NB4 (cell line): ENCODE results near the gene PDZK1IP1.

ENCODE experiments used
- DNase-seq: peaks from one replicate; pipeline ENCODE4 v3.0.0; 2010; ENCODE audit warnings: low read depth
- H3K4me3 ChIP-seq: one replicate; pipeline ENCODE4 v1.5.1; 2011; ENCODE audit warnings: mild to moderate bottlenecking, low read depth, low read length, moderate library complexity
- MYC ChIP-seq: IDR thresholded peaks from 2 replicates; pipeline ENCODE4 v1.6.1; 2011; ENCODE audit warnings: low read depth, low read length
- POLR2A ChIP-seq: IDR thresholded peaks from 2 replicates; pipeline ENCODE4 v1.6.1; 2011; ENCODE audit warnings: mild to moderate bottlenecking; ENCODE audit not compliant: insufficient read length; ENCODE audit errors: extremely low read depth
- TF ChIP-seq, protein P1 (sequence below): IDR thresholded peaks from 2 replicates; pipeline ENCODE4 v1.6.1; 2011; ENCODE audit warnings: low read depth, low read length
- TF ChIP-seq, protein P2 (sequence below): IDR thresholded peaks from one replicate; pipeline ENCODE4 v1.5.1; 2012; ENCODE audit warnings: low read depth, low read length

The PDZK1IP1 gene

DNA sequence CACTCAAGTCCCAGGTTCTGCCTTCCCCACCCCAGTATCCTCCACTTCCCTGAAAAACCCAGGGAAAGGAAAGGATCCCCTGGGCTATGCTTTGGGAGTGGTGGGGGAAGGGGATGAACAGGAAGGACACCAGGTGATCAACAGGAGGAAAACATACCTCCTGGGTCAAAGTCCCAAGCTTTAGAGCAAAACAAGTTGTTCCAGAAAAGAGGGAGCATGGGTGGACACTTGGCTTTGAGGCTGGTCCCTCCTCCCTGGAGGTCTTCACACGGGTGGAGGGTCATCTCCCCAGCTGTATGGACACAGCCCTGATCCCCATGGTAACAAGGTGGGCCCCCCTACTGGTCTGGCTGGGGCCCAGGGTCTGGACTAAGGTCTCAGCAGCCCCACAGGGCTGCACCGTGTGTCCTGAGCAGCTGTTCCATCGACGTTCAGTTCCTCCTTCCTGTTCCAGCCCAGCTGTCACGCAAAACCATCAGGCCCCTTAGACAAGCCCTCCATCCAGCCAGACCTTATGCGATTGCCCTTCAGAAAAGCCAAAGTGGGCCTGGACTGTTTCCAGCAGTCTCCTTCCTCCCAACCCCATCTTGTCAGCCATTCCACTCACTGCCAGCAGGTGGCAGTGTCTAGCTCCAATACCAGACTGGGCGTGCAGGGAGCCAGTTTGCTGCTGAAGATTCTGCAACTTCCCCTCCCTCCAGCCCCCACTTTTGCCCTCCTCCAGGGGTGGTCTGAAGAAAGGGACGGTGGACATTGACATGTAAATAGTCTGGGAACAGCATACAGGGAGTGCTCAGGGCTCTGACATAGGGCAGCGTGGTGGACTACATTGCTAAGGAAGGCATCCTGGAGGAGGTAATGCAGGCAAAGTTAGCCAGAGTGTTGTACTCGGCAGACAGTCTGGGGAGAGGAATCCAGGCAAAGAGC lies 2.9 kb upstream of the PDZK1IP1 start:
- peak; percentile 76 for DNase-seq
- H3K4me3 ChIP-seq: no peak overlapping the region
- TF ChIP-seq, protein P1, sequence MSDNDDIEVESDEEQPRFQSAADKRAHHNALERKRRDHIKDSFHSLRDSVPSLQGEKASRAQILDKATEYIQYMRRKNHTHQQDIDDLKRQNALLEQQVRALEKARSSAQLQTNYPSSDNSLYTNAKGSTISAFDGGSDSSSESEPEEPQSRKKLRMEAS: no peak
- TF ChIP-seq POLR2A: no peak
- TF ChIP-seq, protein P2, sequence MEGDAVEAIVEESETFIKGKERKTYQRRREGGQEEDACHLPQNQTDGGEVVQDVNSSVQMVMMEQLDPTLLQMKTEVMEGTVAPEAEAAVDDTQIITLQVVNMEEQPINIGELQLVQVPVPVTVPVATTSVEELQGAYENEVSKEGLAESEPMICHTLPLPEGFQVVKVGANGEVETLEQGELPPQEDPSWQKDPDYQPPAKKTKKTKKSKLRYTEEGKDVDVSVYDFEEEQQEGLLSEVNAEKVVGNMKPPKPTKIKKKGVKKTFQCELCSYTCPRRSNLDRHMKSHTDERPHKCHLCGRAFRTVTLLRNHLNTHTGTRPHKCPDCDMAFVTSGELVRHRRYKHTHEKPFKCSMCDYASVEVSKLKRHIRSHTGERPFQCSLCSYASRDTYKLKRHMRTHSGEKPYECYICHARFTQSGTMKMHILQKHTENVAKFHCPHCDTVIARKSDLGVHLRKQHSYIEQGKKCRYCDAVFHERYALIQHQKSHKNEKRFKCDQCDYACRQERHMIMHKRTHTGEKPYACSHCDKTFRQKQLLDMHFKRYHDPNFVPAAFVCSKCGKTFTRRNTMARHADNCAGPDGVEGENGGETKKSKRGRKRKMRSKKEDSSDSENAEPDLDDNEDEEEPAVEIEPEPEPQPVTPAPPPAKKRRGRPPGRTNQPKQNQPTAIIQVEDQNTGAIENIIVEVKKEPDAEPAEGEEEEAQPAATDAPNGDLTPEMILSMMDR: peak; percentile 96
- TF ChIP-seq MYC: no peak

DNA sequence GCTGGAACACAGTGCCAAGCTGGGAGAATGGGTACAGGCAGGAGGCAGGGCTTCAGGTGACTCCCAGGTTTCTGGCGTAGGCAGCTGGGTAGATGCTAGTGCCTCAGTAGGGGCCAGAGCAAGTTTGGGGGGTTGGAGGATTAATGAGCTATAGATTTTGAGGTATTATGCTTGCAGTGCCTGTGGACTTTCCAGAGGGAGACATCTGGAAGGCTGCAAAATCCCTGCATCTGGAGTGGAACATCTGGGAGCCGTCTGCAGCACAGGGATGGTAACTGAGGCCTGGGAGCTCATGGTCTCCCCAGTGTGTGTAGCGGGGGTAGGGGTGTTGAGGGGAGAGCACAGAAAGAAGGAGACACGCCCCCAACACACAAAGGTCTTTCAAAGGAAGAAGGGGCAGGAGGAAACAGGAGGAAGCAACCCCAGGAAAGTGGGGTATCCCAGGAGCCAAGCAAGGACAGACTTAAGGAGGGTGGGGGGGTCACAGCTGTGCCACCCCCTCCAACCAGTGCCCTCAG lies 2.2 kb upstream of the PDZK1IP1 start:
- DNase-seq: no peak
- TF ChIP-seq, protein P2: no peak

DNA sequence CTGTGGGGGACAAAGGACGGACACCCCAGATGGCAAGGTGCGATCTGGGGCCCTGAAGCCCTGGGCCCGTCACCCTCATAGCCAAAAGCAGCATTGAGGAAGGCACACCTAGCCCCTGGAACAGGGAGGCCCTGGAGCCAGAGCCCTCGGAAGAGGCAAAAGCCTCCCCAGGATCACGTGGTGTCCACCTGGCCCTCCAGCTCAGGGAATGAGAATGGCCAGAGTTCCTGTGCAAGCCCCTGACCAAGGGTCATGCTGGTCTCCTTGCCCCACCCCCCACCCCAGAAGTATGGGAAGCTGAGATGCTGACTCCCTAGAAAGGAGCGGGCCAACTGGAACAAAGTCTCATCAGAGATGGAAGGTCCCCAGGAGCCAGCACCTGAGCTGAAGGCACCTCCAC lies 1.0 kb upstream of the PDZK1IP1 start:
- no peak overlapping the region for H3K4me3 ChIP-seq
- no peak for DNase-seq
- TF ChIP-seq POLR2A: no peak
- TF ChIP-seq, protein P1: no peak
- TF ChIP-seq, protein P2: no peak
- no peak for TF ChIP-seq MYC

More for the DNA sequence above, 2.2 kb upstream of the PDZK1IP1 start:
- H3K4me3 ChIP-seq: no peak overlapping the region

DNA sequence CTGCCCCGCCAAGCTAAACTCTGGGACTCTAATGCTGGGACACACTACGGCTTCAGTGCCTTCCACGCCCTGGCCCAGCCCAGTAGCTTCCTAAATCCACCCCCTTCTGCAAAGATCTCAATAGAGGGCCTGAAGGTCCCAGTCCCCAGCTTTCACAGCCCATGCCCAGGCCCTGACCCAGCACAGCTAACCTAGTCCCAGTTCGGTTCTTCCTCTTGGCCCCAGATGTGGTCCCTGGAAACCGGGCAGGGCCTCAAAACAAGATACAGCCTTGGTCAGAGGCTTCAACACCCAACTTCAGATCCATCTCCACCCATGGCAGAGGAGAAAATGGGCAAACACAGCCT lies 646 bp upstream of the PDZK1IP1 start:
- TF ChIP-seq, protein P2: no peak
- no peak for TF ChIP-seq MYC
- TF ChIP-seq, protein P1: no peak
- no peak for TF ChIP-seq POLR2A
- DNase-seq: no peak
- H3K4me3 ChIP-seq: no peak overlapping the region

DNA sequence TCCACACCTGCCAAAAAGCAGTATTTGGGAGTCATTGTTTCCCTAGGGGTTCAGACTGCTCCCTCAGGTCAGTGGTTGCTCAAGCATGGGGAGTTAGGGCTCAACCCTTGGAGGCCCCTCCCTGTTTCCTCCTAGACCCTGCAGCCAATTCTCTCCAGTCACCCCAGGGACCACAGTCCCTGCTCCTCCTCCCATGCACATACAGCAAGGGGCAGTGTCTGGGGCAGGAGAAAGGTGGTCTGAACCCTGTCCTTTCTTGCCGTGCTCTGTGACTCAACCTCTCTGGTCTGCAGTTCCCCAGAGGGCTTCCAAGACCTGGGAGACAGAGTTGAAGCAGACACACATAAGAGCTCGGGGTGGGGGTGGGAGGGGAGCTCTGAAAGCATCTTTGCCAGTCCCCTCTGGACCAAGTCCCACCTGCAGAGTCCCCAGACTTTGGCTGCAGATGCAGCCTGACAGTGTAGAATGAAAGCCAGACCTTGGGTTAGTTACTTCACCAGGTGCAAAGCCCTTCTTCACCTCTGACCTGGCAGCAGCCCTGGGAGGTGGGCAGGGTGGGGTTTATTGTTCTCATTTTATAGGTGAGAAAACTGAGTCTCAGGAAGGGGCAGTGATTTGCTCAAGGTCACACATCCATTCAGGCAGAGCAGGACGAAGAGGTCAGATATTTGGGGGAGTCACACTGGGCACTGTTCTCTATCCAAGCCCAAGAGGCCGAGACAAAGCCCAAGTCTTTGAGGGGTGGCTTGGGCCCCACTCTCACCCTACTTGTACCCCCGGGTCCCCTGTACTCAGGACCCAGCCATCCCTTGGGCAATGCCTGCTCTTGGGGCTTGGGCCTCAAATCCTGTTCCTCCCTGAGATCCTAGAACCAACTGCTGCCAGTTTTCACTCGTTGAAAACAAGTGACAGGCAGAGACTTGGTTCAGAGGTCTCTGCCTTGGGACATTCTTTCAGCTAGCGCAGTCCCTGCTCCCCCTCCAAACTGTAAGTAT lies 748 bp downstream of the PDZK1IP1 start:
- H3K4me3 ChIP-seq: no peak overlapping the region
- no peak for DNase-seq
- TF ChIP-seq POLR2A (no peak), MYC (no peak)
- TF ChIP-seq, protein P2: no peak
- TF ChIP-seq, protein P1: no peak
